ENCODE results near the gene SEMA4G.
"Not testable (repeated sequence)": the region's sequence is repeated elsewhere in the genome, so short reads cannot be mapped to it uniquely, and the experiment has no call there.

SEMA4G gene

GRCh38 chr10:100963826-100964225 is 5.5 kb upstream of the SEMA4G start:
- Mint-ChIP-seq H3K4me1 (peaks cover 8% of the 10 kb centered on the region), H3K27ac (no peak overlapping the region), H3K36me3 (peaks cover 22% of the 10 kb centered on the region), H3K9me3 (no peaks in the 10 kb centered on the region), H3K27me3 (no peaks in the 10 kb centered on the region), H3K4me3 (no peak overlapping the region)
- ATAC-seq (ENCODE audit: low read depth) (no peak), DNase-seq (ENCODE audit: low spot score in 2 of 2) (no peak)

- Mint-ChIP-seq H3K4me3 (no peak overlapping the region), H3K27ac (no peak overlapping the region), H3K4me1 (peaks cover 21% of the 10 kb centered on the region), H3K36me3 (peaks cover 10% of the 10 kb centered on the region), H3K27me3 (no peaks in the 10 kb centered on the region), H3K9me3 (no peaks in the 10 kb centered on the region)
- ATAC-seq (ENCODE audit: low read depth), result no peak
- no peak for DNase-seq (ENCODE audit: low spot score in 2 of 2)
These were observed 3.5 kb upstream of the SEMA4G start for GRCh38 chr10:100965820-100966219.

- Mint-ChIP-seq H3K27ac (no peak overlapping the region), H3K36me3 (peaks cover 10% of the 10 kb centered on the region), H3K4me1 (peaks cover 21% of the 10 kb centered on the region), H3K27me3 (no peaks in the 10 kb centered on the region), H3K9me3 (no peaks in the 10 kb centered on the region), H3K4me3 (no peak overlapping the region)
- DNase-seq (ENCODE audit: low spot score in 2 of 2) (no peak), ATAC-seq (ENCODE audit: low read depth) (no peak)
These were observed 2.4 kb upstream of the SEMA4G start for GRCh38 chr10:100966887-100967286.

- H3K27ac Mint-ChIP-seq, result no peak overlapping the region
- ATAC-seq (ENCODE audit: low read depth), result no peak
These were observed 2.0 kb upstream of the SEMA4G start for GRCh38 chr10:100967332-100967731.

GRCh38 chr10:100968062-100968736 is 1.1 kb upstream of the SEMA4G start:
- DNase-seq (ENCODE audit: low spot score in 2 of 2) (no peak), ATAC-seq (ENCODE audit: low read depth) (no peak)
- Mint-ChIP-seq H3K27me3 (no peaks in the 10 kb centered on the region), H3K36me3 (peaks cover 7% of the 10 kb centered on the region), H3K27ac (no peak overlapping the region), H3K4me3 (peak overlapping the region; percentile 53), H3K9me3 (no peaks in the 10 kb centered on the region), H3K4me1 (peaks cover 21% of the 10 kb centered on the region)

More at GRCh38 chr10:100967332-100967731, 2.0 kb upstream of the SEMA4G start:
- no peak for DNase-seq (ENCODE audit: low spot score in 2 of 2)
- Mint-ChIP-seq H3K4me3 (no peak overlapping the region), H3K9me3 (no peaks in the 10 kb centered on the region), H3K36me3 (peaks cover 10% of the 10 kb centered on the region), H3K27me3 (no peaks in the 10 kb centered on the region), H3K4me1 (peaks cover 21% of the 10 kb centered on the region)

- Mint-ChIP-seq H3K9me3 (no peaks in the 10 kb centered on the region), H3K36me3 (peaks cover 7% of the 10 kb centered on the region), H3K4me3 (peak overlapping the region; percentile 77), H3K27ac (no peak overlapping the region), H3K4me1 (peaks cover 21% of the 10 kb centered on the region), H3K27me3 (no peaks in the 10 kb centered on the region)
- ATAC-seq (ENCODE audit: low read depth) (no peak), DNase-seq (ENCODE audit: low spot score in 2 of 2) (no peak)
These were observed 479 bp upstream of the SEMA4G start for GRCh38 chr10:100968863-100969186.

- no peaks in the 10 kb centered on the region for H3K9me3 Mint-ChIP-seq
- DNase-seq (ENCODE audit: low spot score in 2 of 2), result peak in 1 of 2 donors; percentile 9
- ATAC-seq (ENCODE audit: low read depth), result peak; percentile 57
- H3K27me3 Mint-ChIP-seq, result no peaks in the 10 kb centered on the region
- no peak overlapping the region for H3K27ac Mint-ChIP-seq
- peaks cover 5% of the 10 kb centered on the region for H3K36me3 Mint-ChIP-seq
- peaks cover 21% of the 10 kb centered on the region for H3K4me1 Mint-ChIP-seq
- peak overlapping the region; percentile 77 for H3K4me3 Mint-ChIP-seq
These were observed 991 bp downstream of the SEMA4G start for GRCh38 chr10:100970076-100970913.

GRCh38 chr10:100970914-100971811 is 1.9 kb downstream of the SEMA4G start:
- no peaks in the 10 kb centered on the region for H3K9me3 Mint-ChIP-seq
- peak overlapping the region; percentile 77 for H3K4me3 Mint-ChIP-seq
- H3K36me3 Mint-ChIP-seq, result no peaks in the 10 kb centered on the region
- ATAC-seq (ENCODE audit: low read depth), result no peak
- H3K27ac Mint-ChIP-seq, result no peak overlapping the region
- no peak for DNase-seq (ENCODE audit: low spot score in 2 of 2)
- H3K4me1 Mint-ChIP-seq, result peaks cover 21% of the 10 kb centered on the region
- H3K27me3 Mint-ChIP-seq, result no peaks in the 10 kb centered on the region

GRCh38 chr10:100972115-100972903 is 3.0 kb downstream of the SEMA4G start:
- Mint-ChIP-seq H3K4me3 (no peak overlapping the region), H3K27me3 (no peaks in the 10 kb centered on the region), H3K9me3 (no peaks in the 10 kb centered on the region), H3K27ac (no peak overlapping the region), H3K36me3 (peaks cover 3% of the 10 kb centered on the region), H3K4me1 (peaks cover 21% of the 10 kb centered on the region)
- DNase-seq (ENCODE audit: low spot score in 2 of 2) (no peak), ATAC-seq (ENCODE audit: low read depth) (no peak)

GRCh38 chr10:100972904-100973535 is 3.7 kb downstream of the SEMA4G start:
- DNase-seq (ENCODE audit: low spot score in 2 of 2) (no peak), ATAC-seq (ENCODE audit: low read depth) (no peak)
- no peaks in the 10 kb centered on the region for H3K9me3 Mint-ChIP-seq
- no peak overlapping the region for H3K27ac Mint-ChIP-seq
- H3K4me1 Mint-ChIP-seq, result peaks cover 19% of the 10 kb centered on the region
- H3K27me3 Mint-ChIP-seq, result no peaks in the 10 kb centered on the region
- H3K4me3 Mint-ChIP-seq, result no peak overlapping the region
- H3K36me3 Mint-ChIP-seq, result peaks cover 3% of the 10 kb centered on the region

GRCh38 chr10:100975397-100975796 is 6.1 kb downstream of the SEMA4G start:
- not testable (repeated sequence) for H3K27ac Mint-ChIP-seq; DNase-seq (ENCODE audit: low spot score in 2 of 2); H3K4me1 Mint-ChIP-seq; H3K4me3 Mint-ChIP-seq; H3K36me3 Mint-ChIP-seq; ATAC-seq (ENCODE audit: low read depth); H3K9me3 Mint-ChIP-seq; H3K27me3 Mint-ChIP-seq

GRCh38 chr10:100976906-100977305 is 7.6 kb downstream of the SEMA4G start:
- Mint-ChIP-seq H3K4me1 (no peaks in the 10 kb centered on the region), H3K27me3 (no peaks in the 10 kb centered on the region), H3K9me3 (no peaks in the 10 kb centered on the region), H3K27ac (no peak overlapping the region), H3K4me3 (no peak overlapping the region), H3K36me3 (peaks cover 12% of the 10 kb centered on the region)
- no peak for ATAC-seq (ENCODE audit: low read depth)
- no peak for DNase-seq (ENCODE audit: low spot score in 2 of 2)

GRCh38 chr10:100977436-100977835 is 8.1 kb downstream of the SEMA4G start:
- Mint-ChIP-seq H3K9me3 (no peaks in the 10 kb centered on the region), H3K27ac (no peak overlapping the region), H3K27me3 (no peaks in the 10 kb centered on the region), H3K4me3 (no peak overlapping the region), H3K36me3 (peaks cover 16% of the 10 kb centered on the region), H3K4me1 (no peaks in the 10 kb centered on the region)
- no peak for ATAC-seq (ENCODE audit: low read depth)
- DNase-seq (ENCODE audit: low spot score in 2 of 2), result no peak
